Thoracic aorta (tissue), 2 donors: ENCODE data around the gene F12. TPM values are rescaled to one million over a fixed set of nuclear protein-coding genes. Genes with fewer than 3 reads are reported as not detected.

ENCODE experiments used
- ATAC-seq: fragments of 150-250 bp; one replicate; pipeline ENCODE4 v1.8.0; 2017; ENCODE audit warnings: low read depth; ENCODE audit not compliant: insufficient number of reproducible peaks, low FRiP score
- DNase-seq: peaks from one replicate; pipeline ENCODE4 v3.0.0-alpha.2; 2020; ENCODE audit warnings: low spot score
- H3K27ac ChIP-seq, 2 donors: fragments of 200-600 bp; sonication (generic); 1 replicate in 1 of 2; 2 replicates in 1 of 2; pipeline ENCODE4 v1.5.1; 2016; ENCODE audit warnings: mild to moderate bottlenecking in 2 of 2, moderate library complexity in 2 of 2
- H3K27me3 ChIP-seq: fragments of 200-600 bp; sonication (generic); replicated peaks from 2 replicates; pipeline ENCODE4 v1.6.0; 2016; ENCODE audit warnings: mild to moderate bottlenecking; ENCODE audit not compliant: insufficient read depth
- H3K36me3 ChIP-seq: fragments of 200-600 bp; sonication (generic); one replicate; pipeline ENCODE4 v1.5.1; 2016
- H3K4me1 ChIP-seq, 2 donors: fragments of 200-600 bp; sonication (generic); 1 replicate in 1 of 2; 2 replicates in 1 of 2; pipeline versions ENCODE4 v1.5.1 to v1.6.0; 2016; ENCODE audit warnings: low read depth in 2 of 2, mild to moderate bottlenecking in 1 of 2; ENCODE audit not compliant: control insufficient read depth in 1 of 2
- H3K4me3 ChIP-seq: fragments of 200-600 bp; sonication (generic); 2 replicates; pipeline ENCODE4 v1.5.1; 2016; ENCODE audit warnings: mild to moderate bottlenecking
- H3K9me3 ChIP-seq: fragments of 200-600 bp; sonication (generic); 2 replicates; pipeline ENCODE4 v1.5.1; 2016
- CTCF ChIP-seq: fragments of 200-600 bp; sonication (generic); IDR thresholded peaks from one replicate; pipeline ENCODE4 v1.5.1; 2019; ENCODE audit warnings: antibody characterized with exemption
- total RNA-seq, 2 donors: library from RNA; depleted of rRNA; stranded (reverse); fragments of >200 nt; gene quantifications; one replicate each; pipeline versions ENCODE4 v1.1.0 to v1.2.3, GENCODE V29; 2016

The F12 gene
- total RNA-seq, 2 donors from 2014 or later = not detected

- no peak for DNase-seq
- TF ChIP-seq CTCF = no peak
- H3K9me3 ChIP-seq = no peaks in the 10 kb centered on the region
- H3K4me3 ChIP-seq = no peak overlapping the region
- no peaks in the 10 kb centered on the region for H3K4me1 ChIP-seq
- H3K27me3 ChIP-seq = no peaks in the 10 kb centered on the region
- no peak overlapping the region for H3K27ac ChIP-seq
- H3K36me3 ChIP-seq = no peaks in the 10 kb centered on the region
- ATAC-seq = no peak
These were observed 23.6 kb downstream of the F12 start for GRCh38 chr5:177385720-177386119.

GRCh38 chr5:177384134-177384533 is 25.2 kb downstream of the F12 start, which contains the start of gene SLC34A1:
Gene SLC34A1 (plus strand): TSS chr5:177384434. CDS start chr5:177385742, 1,308 bp downstream.
- DNase-seq (no peak), ATAC-seq (no peak)
- no peaks in the 10 kb centered on the region for H3K9me3 ChIP-seq
- no peaks in the 10 kb centered on the region for H3K36me3 ChIP-seq
- H3K4me1 ChIP-seq = no peaks in the 10 kb centered on the region
- H3K4me3 ChIP-seq = no peak within 1 kb of the TSS
- no peak within 1 kb of the TSS for H3K27ac ChIP-seq
- TF ChIP-seq CTCF = no peak
- H3K27me3 ChIP-seq = no peaks in the 10 kb centered on the region

GRCh38 chr5:177383181-177383580 is 26.2 kb downstream of the F12 start:
- H3K36me3 ChIP-seq = no peaks in the 10 kb centered on the region
- TF ChIP-seq CTCF = no peak
- no peak for ATAC-seq

GRCh38 chr5:177382423-177383029 is 26.8 kb downstream of the F12 start:
- Histone ChIP-seq H3K36me3 (no peaks in the 10 kb centered on the region), H3K4me1 (no peaks in the 10 kb centered on the region), H3K9me3 (no peaks in the 10 kb centered on the region), H3K27me3 (no peaks in the 10 kb centered on the region), H3K27ac (no peak overlapping the region), H3K4me3 (no peak overlapping the region)
- ATAC-seq (no peak), DNase-seq (no peak)
- TF ChIP-seq CTCF = peak; percentile 27

More at GRCh38 chr5:177383181-177383580, 26.2 kb downstream of the F12 start:
- no peak for DNase-seq
- H3K4me1 ChIP-seq = no peaks in the 10 kb centered on the region
- H3K27ac ChIP-seq = no peak overlapping the region
- no peaks in the 10 kb centered on the region for H3K27me3 ChIP-seq
- no peak overlapping the region for H3K4me3 ChIP-seq
- H3K9me3 ChIP-seq = no peaks in the 10 kb centered on the region

GRCh38 chr5:177380805-177381126 is 28.6 kb downstream of the F12 start:
- H3K4me3 ChIP-seq = no peak overlapping the region
- no peaks in the 10 kb centered on the region for H3K9me3 ChIP-seq
- no peak for DNase-seq
- no peak for ATAC-seq
- no peak for TF ChIP-seq CTCF
- no peaks in the 10 kb centered on the region for H3K4me1 ChIP-seq
- no peak overlapping the region for H3K27ac ChIP-seq
- no peaks in the 10 kb centered on the region for H3K27me3 ChIP-seq
- no peaks in the 10 kb centered on the region for H3K36me3 ChIP-seq
